ENCODE results near the gene KARS1.

The KARS1 gene

GRCh38 chr16:75588716-75589115 lies 58.7 kb downstream of the KARS1 start:
- TF ChIP-seq, protein P1, sequence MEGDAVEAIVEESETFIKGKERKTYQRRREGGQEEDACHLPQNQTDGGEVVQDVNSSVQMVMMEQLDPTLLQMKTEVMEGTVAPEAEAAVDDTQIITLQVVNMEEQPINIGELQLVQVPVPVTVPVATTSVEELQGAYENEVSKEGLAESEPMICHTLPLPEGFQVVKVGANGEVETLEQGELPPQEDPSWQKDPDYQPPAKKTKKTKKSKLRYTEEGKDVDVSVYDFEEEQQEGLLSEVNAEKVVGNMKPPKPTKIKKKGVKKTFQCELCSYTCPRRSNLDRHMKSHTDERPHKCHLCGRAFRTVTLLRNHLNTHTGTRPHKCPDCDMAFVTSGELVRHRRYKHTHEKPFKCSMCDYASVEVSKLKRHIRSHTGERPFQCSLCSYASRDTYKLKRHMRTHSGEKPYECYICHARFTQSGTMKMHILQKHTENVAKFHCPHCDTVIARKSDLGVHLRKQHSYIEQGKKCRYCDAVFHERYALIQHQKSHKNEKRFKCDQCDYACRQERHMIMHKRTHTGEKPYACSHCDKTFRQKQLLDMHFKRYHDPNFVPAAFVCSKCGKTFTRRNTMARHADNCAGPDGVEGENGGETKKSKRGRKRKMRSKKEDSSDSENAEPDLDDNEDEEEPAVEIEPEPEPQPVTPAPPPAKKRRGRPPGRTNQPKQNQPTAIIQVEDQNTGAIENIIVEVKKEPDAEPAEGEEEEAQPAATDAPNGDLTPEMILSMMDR (conservative IDR thresholded peaks at IDR 0.05; ENCODE audit: low read depth, low read length): no peak
- no peak overlapping the region for H3K4me3 ChIP-seq (ENCODE audit: low read length)
- DNase-seq (ENCODE audit: low read depth): no peak

DNA sequence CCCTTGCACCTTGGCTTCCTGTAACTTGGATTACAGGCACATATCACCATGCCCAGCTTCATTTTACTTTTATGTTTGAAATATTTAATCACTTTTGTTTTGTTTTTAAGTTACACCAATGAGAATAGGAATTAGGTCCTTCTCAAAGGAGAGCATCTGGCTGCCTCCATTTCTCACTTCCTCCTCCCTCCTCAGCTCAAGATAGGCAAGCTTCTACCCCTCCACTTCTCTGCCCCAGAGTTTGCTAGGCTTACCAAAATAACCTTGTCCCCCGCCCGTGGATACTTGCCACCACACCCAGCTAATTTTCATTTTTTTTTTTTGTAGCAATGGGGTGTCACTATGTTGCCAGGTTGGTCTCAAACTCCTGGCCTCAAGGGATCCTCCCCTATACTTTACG lies 63.4 kb downstream of the KARS1 start:
- no peak for DNase-seq (ENCODE audit: low read depth)
- H3K4me3 ChIP-seq (ENCODE audit: low read length): no peak overlapping the region
- TF ChIP-seq, protein P1 (conservative IDR thresholded peaks at IDR 0.05; ENCODE audit: low read depth, low read length): no peak

DNA sequence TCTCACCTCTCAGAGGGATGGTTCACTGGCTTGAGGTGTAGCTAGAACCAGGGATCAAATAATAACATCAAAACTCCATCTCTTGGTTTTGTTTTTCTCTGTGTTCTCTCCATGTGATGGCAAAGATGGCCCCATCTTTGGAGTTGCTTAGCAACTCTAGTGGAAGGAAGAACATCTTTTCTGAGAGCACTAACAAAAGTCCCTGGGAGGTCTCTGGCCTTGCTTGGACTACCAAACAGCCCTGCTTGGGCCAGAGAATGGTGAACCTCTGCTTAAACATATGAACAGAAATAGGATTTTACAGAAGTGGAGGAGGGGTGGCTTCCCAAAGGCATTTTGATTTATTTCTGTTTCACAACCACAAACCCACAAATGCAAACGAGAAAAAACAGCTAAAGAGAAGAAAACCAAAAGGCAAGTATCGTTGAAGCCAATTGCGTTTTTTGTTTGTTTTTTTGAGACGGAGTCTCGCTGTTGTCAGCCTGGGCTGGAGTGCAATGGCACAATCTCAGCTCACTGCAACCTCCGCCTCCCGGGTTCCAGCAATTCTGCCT lies 68.1 kb downstream of the KARS1 start:
- H3K4me3 ChIP-seq (ENCODE audit: low read length): no peak overlapping the region
- DNase-seq (ENCODE audit: low read depth): no peak
- TF ChIP-seq, protein P1 (conservative IDR thresholded peaks at IDR 0.05; ENCODE audit: low read depth, low read length): no peak

DNA sequence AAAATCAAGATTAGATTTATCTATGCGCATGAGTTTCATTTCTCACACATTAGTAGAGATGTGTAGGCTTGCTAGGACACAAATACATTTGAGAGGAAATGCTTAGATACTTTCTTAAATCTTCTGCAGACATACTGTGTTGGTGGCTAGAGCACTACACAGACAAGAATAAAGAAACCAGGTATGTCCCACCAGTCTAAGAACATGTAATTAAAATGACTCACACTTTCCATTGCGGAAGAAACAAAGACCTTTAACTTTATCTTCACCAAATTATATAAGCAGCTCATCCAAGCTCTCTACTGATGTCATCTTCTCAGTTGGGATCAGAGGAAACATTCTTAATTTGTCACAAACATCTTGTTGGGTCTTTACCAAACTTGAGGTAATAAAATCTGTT lies 68.7 kb downstream of the KARS1 start:
- DNase-seq (ENCODE audit: low read depth): no peak
- TF ChIP-seq, protein P1 (conservative IDR thresholded peaks at IDR 0.05; ENCODE audit: low read depth, low read length): no peak
- H3K4me3 ChIP-seq (ENCODE audit: low read length): no peak overlapping the region

DNA sequence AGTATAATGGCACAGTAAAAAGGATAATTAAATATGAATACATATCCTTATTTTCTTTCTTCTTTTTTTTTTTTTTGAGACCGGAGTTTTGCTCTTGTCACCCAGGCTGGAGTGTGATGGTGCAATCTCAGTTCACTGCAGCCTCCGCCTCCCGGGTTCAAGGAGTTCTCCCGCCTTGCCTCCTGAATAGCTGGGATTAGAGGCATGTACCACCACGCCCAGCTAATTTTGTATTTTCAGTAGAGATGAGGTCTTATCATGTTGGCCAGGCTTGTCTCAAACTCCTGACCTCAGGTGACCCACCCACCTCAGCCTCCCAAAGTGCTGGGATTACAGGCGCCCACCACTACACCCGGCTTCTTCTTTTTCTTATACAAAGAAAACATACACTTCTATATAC lies 69.3 kb downstream of the KARS1 start:
- TF ChIP-seq, protein P1 (conservative IDR thresholded peaks at IDR 0.05; ENCODE audit: low read depth, low read length): no peak
- H3K4me3 ChIP-seq (ENCODE audit: low read length): no peak overlapping the region
- DNase-seq (ENCODE audit: low read depth): no peak

Data from retinal pigment epithelial cell (primary cell).